Stimulated activated CD4-positive, alpha-beta T cell treated with anti-CD3 and anti-CD28 coated beads, Interleukin-4, amount 100 ng/mL, for 48 hours (primary cell): ENCODE results near the gene PNPLA1.
A peak's percentile ranks its signal among the peaks of the same experiment; 100 is the strongest.
"Not testable (repeated sequence)": the region's sequence is repeated elsewhere in the genome, so short reads cannot be mapped to it uniquely, and the experiment has no call there.

Experiments
- DNase-seq, 2 donors: peaks; one replicate each; pipeline ENCODE4 v3.0.0-alpha.2; 2020; ENCODE audit warnings: low read depth in 2 of 2

Gene PNPLA1

GRCh38 chr6:36336208-36336710 lies 66.4 kb downstream of the PNPLA1 start:
- no peak for DNase-seq

GRCh38 chr6:36336779-36337241 lies 67.0 kb downstream of the PNPLA1 start, which contains the start of gene BNIP5:
Gene BNIP5 (minus strand): TSS chr6:36336888. CDS start chr6:36330690, 6,198 bp downstream.
- DNase-seq, result no peak

GRCh38 chr6:36337814-36338213 lies 68.0 kb downstream of the PNPLA1 start:
- DNase-seq, result no peak

- not testable (repeated sequence) for DNase-seq
Observed at GRCh38 chr6:36338223-36338622, 68.4 kb downstream of the PNPLA1 start.

GRCh38 chr6:36339146-36339545 lies 69.3 kb downstream of the PNPLA1 start:
- no peak for DNase-seq

- DNase-seq, result no peak
Observed at GRCh38 chr6:36340306-36340617, 70.4 kb downstream of the PNPLA1 start.

GRCh38 chr6:36340618-36341454 lies 71.0 kb downstream of the PNPLA1 start:
- peak; percentile 64 to 69 for DNase-seq

- no peak for DNase-seq
Observed at GRCh38 chr6:36343109-36343680, 73.3 kb downstream of the PNPLA1 start.

GRCh38 chr6:36345681-36346466 lies 76.0 kb downstream of the PNPLA1 start:
- no peak for DNase-seq

- no peak for DNase-seq
Observed at GRCh38 chr6:36346486-36347273, 76.8 kb downstream of the PNPLA1 start.

GRCh38 chr6:36347621-36348020 lies 77.8 kb downstream of the PNPLA1 start:
- DNase-seq, result no peak

- DNase-seq, result no peak
Observed at GRCh38 chr6:36349240-36349639, 79.4 kb downstream of the PNPLA1 start.

GRCh38 chr6:36350082-36350481 lies 80.2 kb downstream of the PNPLA1 start:
- DNase-seq, result no peak

- no peak for DNase-seq
Observed at GRCh38 chr6:36350681-36351571, 81.1 kb downstream of the PNPLA1 start.

GRCh38 chr6:36352477-36353157 lies 82.8 kb downstream of the PNPLA1 start:
- DNase-seq, result no peak

- no peak for DNase-seq
Observed at GRCh38 chr6:36353411-36353915, 83.6 kb downstream of the PNPLA1 start.

GRCh38 chr6:36355819-36356218 lies 86.0 kb downstream of the PNPLA1 start:
- no peak for DNase-seq

- no peak for DNase-seq
Observed at GRCh38 chr6:36357872-36358225, 88.0 kb downstream of the PNPLA1 start.
